HG03135 (cell line): Measurements from ENCODE around the gene P2RY8.
"Not testable (repeated sequence)": the region's sequence is repeated elsewhere in the genome, so short reads cannot be mapped to it uniquely, and the experiment has no call there.

ENCODE experiments used
- ATAC-seq: cut with Tn5 transposase; IDR thresholded peaks from one replicate; pipeline ENCODE4 v1.9.1; 2021; ENCODE audit warnings: mild to moderate bottlenecking, moderate library complexity; ENCODE audit not compliant: unreplicated experiment

P2RY8 gene

DNA sequence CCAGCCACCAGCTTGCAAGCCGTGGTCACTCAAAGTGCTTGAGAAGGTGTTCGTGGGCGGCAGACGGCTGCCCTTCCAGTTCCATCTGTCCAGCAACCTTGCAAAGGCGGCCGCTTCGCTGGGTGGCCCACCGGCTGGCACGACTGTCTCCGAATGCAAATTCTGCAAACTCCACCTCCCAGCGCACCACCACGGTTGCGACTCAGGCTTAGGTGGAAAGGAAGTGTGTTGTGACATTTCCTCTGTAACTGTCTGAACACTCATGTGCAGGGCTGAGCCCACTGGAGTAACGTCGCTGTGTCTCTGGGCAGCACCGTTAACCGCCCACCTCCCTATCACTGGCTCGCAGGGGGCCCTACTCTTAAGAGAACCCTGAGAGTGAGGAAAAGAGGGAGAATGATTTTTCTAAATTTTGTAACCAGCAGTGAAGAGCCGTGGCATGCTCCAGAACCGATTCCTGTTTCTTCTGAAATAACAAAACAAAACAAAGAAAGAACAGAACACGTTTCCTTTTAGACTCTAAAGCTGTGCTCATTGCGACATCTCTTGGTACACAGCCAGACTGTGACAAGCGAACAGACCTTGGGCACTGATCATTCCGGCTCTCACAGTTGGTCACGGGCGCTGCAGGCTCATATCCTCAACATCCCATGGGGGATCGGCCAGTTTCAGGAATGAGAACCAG, at the start of gene P2RY8:
Gene P2RY8 (minus strand): TSS at position 155 of the 685 bp plus-strand sequence. CDS start 70,627 bp downstream, outside the sequence.
- peak; percentile 57 for ATAC-seq

GRCh38 chrX:1584237-1585011, 47.4 kb upstream of the P2RY8 start:
- ATAC-seq: no peak

DNA sequence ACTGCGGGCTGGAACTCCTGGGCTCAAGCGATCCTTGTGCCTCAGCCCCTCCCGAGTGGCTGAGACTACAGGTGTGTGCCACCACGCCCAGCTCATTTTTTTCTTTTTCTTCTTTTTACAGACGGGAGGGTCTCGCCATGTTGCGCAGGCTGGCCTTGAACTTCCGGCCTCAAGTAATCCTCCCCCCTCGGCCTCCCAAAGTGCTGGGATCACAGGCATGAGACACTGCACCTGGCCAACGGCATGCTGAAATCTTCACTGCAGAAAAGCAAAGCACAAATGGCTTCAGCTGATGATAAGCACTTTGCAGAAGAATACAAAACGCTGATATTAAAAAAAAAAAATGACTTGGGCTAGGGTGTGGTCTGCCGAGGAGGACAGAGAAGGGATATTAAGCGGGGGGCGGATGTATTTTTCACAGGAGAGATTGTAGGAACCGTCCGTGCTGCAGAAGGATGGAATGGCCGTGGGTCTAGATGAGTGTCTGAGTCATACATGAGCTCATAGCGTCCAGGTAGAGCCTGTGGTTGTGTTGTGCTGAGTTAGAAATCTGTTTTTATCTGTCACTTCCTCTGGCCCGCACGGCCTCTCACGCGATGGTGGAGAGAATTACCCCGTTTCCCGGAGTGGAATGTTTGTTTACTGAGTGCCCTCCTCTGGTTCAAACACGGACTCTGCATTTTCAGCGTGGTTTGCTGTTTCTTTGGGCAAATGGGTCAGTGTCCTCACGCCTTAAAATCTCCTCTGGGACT, 45.9 kb upstream of the P2RY8 start:
- ATAC-seq: no peak

DNA sequence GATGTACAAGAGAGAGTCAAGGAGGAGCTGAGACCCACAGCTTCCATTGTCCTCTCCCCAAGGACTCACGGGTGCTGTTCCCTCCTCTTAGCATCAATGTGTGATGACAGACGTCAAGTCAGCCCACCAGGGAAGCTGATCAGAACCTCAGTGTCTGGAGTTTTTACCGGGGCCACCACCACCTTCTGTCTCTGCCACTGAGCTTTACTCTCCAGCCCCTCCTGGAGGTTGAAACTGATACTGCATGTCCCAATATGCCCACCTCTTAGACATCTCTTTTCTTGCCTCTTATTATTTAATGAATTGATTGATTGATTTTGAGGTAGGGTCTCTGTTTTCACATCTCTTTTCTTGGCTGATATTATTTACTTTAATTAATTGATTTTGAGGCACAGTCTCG, 44.1 kb upstream of the P2RY8 start:
- no peak for ATAC-seq

- ATAC-seq: no peak
Measured at GRCh38 chrX:1578511-1579173, 41.7 kb upstream of the P2RY8 start.

DNA sequence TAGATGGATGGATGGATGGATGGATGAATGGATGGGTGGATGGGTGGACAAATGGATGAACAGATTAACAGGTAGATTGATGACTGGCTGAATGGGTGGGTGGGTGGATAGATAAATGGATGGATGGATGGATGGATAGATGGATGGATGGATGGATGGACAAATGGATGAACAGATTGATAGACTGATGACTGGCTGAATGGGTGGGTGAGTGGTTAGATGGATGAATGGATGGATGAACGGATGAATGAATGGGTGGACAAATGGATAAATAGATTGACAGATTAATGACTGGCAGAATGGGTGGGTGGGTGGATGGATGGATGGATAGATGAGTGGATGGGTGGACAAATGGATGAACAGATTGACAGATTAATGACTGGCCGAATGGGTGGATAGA, 40.9 kb upstream of the P2RY8 start:
- no peak for ATAC-seq

DNA sequence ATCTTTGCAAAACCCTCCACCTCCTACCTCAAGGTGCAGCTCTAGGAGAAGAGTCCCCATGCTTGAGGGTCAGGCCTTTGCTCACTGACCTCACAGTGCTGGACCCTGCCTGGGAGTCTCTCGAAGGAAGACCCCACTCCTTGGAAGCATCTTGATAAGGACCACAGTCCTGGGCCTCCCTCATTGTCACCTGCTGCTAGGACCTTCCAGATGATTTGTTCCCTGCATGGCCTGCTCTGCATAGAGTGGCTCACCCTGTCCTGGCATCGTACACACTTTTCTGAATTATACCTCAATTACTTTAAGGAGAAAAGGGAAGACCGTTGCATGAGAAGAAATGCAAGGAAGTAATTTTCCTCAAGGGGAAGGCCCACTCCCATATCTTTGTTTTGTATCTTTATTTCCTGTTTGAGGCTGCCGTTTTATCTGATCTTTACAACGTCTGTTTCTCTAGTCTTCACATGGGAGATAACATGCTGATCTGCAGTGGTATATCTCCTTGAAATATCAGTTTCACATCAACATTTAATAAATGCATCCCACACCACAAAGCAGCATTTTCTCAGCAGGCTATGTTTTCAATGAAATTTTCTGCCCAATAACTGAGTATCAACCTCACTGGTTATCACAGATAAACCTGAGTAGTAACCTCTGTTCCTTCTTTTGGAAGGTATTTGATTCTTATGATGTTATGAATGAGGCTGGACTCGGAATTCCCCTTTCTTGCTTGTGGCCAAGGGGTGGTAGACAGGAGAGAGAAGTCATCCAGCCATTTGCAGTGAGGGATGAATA, 39.4 kb upstream of the P2RY8 start:
- ATAC-seq: no peak

GRCh38 chrX:1574181-1574580, 37.2 kb upstream of the P2RY8 start:
- not testable (repeated sequence) for ATAC-seq

DNA sequence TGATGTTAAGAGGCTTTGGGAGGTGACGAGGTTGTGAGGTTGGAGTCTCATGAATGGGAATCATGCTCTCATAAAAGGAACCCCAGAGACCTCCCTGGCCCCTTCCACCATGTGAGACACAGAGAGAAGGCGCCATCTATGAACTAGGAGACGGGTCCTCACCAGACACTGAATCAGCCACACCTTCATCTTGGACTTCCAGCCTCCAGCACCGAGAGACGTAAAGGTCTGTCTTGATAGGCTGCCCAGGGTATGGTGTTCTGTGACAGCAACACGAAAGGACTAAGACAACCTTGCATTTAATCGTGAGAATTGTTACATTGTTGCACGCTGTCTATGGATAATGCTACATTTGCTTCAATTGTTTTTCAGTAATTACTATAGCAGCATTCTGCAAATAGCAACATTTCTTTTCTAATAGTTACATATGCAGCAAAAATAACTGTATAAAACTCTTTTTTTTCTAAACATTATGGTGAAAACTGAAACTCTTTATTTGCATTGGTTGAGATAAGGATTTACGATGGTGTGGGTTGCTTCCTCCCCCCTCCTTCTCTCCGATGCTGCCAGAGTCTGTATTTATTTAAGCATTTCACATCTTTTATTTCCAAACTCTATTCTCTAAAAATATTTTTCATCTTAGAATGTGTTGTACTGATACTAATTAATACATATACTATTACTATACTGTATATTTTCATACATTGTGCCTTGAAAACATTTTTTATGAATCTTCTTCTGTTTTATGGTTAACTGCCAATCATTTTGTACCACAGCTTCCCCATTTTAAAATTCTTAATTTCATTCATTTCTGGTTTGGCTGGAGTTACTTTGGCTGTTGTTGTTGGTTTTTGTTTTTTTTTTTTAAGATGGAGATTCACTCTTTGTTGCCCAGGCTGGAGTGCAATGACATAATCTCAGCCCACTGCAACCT, 28.0 kb upstream of the P2RY8 start:
- ATAC-seq: no peak

DNA sequence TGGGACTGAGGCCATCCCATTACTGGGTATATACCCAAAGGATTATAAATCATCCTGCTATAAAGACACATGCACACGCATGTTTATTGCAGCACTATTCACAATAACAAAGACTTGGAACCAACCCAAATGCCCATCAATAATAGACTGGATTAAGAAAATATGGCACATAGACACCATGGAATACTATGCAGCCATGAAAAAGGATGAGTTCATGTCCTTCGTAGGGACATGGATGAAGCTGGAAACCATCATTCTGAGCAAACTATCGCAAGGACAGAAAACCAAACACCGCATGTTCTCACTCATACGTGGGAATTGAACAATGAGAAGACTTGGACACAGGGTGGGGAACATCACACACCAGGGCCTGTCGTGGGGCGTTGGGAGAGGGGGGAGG, 27.1 kb upstream of the P2RY8 start:
- ATAC-seq: not testable (repeated sequence)

DNA sequence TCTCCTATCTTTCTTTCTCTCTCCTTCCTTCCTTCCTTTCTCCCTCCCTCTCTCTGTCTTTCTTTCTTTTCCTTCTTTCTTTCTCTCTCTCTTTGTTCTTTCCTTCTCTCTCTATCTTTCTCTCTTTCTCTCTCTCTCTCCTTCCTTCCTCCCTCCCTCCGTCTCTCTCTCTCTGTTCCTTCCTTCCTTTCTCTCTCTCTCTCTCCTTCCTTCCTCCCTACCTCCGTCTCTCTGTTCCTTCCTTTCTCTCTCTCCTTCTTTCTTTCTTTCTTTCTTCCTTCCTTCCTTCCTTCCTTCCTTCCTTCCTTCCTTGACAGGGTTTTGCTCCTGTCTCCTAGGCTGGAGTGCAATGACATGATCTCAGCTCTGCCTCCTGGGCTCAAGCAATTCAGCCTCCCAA, 24.2 kb upstream of the P2RY8 start:
- ATAC-seq: no peak

DNA sequence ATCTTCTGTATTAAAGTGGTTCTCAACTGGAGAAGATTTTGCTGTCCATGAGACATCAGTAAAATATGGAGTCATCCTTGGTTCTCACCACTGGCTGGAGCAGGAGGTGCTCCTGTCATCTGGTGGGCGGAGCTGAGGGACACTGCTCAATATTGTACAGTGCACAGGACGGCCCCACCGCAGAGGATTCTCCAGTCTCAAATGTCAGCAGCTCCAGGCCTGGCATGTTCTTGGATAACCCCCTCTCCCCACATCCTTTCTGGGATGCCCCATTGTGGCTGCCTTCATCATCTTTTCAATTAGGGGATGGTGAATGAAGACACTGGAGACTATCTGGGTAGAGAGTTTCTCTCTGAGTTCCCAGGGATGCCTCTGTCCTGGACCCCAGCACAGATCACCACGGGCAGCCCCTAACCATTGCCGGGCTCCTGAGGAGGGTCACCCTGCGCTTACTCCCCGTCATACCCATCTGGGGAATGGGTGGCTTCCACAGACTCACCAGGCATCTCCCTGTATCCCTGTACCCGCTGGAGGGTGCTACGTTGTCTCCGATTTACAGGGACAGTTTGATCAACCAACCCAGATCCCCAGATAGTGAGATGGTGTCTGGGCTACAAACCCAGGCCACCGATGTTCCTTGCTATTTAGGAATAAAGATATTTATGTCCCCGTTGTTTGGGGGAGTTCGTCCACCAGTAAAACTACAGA, 21.9 kb upstream of the P2RY8 start:
- ATAC-seq: no peak

- ATAC-seq: not testable (repeated sequence)
Measured at GRCh38 chrX:1557442-1557841, 20.5 kb upstream of the P2RY8 start.

DNA sequence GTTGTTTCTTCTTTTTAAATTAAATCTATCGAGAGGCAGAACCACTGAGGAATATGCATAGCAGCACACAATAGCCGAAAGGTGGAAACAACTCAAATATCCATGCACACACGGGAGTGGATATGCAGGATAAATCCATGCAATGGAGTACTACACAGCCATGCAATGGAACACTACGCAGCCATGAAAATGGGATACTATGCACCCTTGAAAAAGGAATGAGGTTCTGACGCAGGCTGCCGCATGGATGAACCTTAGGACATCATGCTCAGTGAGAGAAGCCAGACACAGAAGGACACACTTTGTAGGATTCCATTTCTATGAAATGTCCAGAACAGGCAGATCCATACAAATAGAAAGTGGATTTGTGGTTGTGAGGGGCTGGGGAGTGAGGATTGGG, 18.4 kb upstream of the P2RY8 start:
- ATAC-seq: no peak

DNA sequence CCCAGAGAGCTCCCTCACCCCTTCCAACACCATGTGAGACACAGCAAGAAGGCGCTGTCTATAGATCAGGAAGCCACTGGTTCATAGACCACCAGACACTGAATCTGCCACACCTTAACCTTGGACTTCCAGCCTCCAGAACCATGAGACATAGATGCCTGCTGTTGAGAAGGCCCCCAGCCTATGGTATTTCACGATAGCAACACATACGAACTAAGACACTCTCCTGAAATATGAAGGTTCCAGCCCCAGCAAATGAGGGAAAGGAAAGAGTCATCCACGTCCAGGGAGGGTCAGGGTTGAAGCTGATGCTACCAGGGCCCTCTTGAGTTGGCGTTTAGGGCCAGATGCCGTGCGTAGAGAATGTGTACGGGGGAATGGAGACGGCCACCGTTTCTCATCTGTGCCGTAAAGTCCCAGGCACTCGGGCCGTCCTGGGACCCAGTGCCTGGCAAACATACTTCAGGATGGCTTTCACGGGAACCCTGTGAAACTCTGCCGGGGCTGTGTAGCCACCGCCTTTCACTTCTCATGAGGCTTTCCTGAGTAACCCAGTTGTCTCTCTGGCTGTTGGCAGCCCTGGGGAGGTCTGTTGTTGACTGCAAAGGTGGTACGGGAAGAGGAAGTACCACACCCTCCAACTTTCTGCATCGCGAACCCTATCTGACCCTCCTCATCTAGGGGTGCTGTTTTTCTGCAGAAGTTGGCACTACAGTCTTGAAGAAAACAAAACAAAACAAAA, 17.7 kb upstream of the P2RY8 start:
- no peak for ATAC-seq

GRCh38 chrX:1551959-1552546, 15.1 kb upstream of the P2RY8 start:
- no peak for ATAC-seq

- no peak for ATAC-seq
Measured at GRCh38 chrX:1546691-1547251, 9.8 kb upstream of the P2RY8 start.
